ENCODE data around the gene GPC6. TPM values are rescaled to one million over a fixed set of nuclear protein-coding genes. Genes with fewer than 3 reads are reported as not detected.

The GPC6 gene
- total and polyA plus RNA-seq, 2 donors (not counting 1 experiment from before 2014, with no cell fraction given): not detected

- H3K4me3 Mint-ChIP-seq: no peak overlapping the region
- WGBS (ENCODE audit: insufficient coverage): no CpG with 5 or more reads among the region's 9 CpGs
- no peaks in the 10 kb centered on the region for H3K9me3 Mint-ChIP-seq (ENCODE audit: insufficient read depth)
- no peaks in the 10 kb centered on the region for H4K20me1 ChIP-seq (ENCODE audit: control insufficient read depth, insufficient read depth, low read length, poor library complexity, severe bottlenecking)
- ATAC-seq (ENCODE audit: low read depth) (no peak), DNase-seq (no peak)
- no peaks in the 10 kb centered on the region for H3K9me3 ChIP-seq (ENCODE audit: control extremely low read depth in 1 of 3, control insufficient read depth in 2 of 3, insufficient read depth in 1 of 3, low read length in 2 of 3)
- H3K4me2 ChIP-seq (replicated peaks; ENCODE audit: low read depth, low read length, poor library complexity, severe bottlenecking): no peak overlapping the region
- ChIA-PET CTCF (no interaction called here), POLR2A (no interaction called here)
- no peaks in the 10 kb centered on the region for H3K79me2 ChIP-seq (ENCODE audit: control insufficient read depth, insufficient read depth, low read length)
- no peak overlapping the region for H3K27ac ChIP-seq (ENCODE audit: low read length in 2 of 2)
- no peak for TF ChIP-seq EZH2 (IDR thresholded peaks at IDR 0.05; ENCODE audit: borderline replicate concordance, insufficient read depth, low read depth, low read length, poor library complexity, severe bottlenecking)
- TF ChIP-seq, protein P1, sequence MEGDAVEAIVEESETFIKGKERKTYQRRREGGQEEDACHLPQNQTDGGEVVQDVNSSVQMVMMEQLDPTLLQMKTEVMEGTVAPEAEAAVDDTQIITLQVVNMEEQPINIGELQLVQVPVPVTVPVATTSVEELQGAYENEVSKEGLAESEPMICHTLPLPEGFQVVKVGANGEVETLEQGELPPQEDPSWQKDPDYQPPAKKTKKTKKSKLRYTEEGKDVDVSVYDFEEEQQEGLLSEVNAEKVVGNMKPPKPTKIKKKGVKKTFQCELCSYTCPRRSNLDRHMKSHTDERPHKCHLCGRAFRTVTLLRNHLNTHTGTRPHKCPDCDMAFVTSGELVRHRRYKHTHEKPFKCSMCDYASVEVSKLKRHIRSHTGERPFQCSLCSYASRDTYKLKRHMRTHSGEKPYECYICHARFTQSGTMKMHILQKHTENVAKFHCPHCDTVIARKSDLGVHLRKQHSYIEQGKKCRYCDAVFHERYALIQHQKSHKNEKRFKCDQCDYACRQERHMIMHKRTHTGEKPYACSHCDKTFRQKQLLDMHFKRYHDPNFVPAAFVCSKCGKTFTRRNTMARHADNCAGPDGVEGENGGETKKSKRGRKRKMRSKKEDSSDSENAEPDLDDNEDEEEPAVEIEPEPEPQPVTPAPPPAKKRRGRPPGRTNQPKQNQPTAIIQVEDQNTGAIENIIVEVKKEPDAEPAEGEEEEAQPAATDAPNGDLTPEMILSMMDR (IDR thresholded peaks at IDR 0.05): no peak
- H3K9ac ChIP-seq (ENCODE audit: low read length): no peak overlapping the region
- H3K36me3 ChIP-seq (replicated peaks in 1 of 2; ENCODE audit: control extremely low read depth in 1 of 2, control insufficient read depth in 1 of 2, extremely low read depth in 1 of 2, insufficient read depth in 2 of 2, low read length in 1 of 2): no peaks in the 10 kb centered on the region
- H3K4me3 ChIP-seq (ENCODE audit: control extremely low read depth in 1 of 5, extremely low read depth in 1 of 5, insufficient read depth in 1 of 5, low read depth in 2 of 5, low read length in 4 of 5): no peak overlapping the region
- intact Hi-C loops (cut with micrococcal nuclease): no loop called here
- no peaks in the 10 kb centered on the region for H3K4me1 Mint-ChIP-seq
- H3K27ac Mint-ChIP-seq: no peak overlapping the region
- H3K4me1 ChIP-seq (ENCODE audit: control insufficient read depth in 2 of 2, insufficient read depth in 2 of 2, low read length in 2 of 2): no peaks in the 10 kb centered on the region
- H3K27me3 ChIP-seq (replicated peaks in 1 of 4; ENCODE audit: control extremely low read depth in 1 of 4, control insufficient read depth in 3 of 4, insufficient read depth in 4 of 4, low read length in 3 of 4): no peaks in the 10 kb centered on the region
- no peak overlapping the region for H2AFZ ChIP-seq (ENCODE audit: insufficient read depth, low read depth, low read length, poor library complexity, severe bottlenecking)
- no peaks in the 10 kb centered on the region for H3K27me3 Mint-ChIP-seq
These were observed 942.3 kb downstream of the GPC6 start for GRCh38 chr13:94168783-94169453.

DNA sequence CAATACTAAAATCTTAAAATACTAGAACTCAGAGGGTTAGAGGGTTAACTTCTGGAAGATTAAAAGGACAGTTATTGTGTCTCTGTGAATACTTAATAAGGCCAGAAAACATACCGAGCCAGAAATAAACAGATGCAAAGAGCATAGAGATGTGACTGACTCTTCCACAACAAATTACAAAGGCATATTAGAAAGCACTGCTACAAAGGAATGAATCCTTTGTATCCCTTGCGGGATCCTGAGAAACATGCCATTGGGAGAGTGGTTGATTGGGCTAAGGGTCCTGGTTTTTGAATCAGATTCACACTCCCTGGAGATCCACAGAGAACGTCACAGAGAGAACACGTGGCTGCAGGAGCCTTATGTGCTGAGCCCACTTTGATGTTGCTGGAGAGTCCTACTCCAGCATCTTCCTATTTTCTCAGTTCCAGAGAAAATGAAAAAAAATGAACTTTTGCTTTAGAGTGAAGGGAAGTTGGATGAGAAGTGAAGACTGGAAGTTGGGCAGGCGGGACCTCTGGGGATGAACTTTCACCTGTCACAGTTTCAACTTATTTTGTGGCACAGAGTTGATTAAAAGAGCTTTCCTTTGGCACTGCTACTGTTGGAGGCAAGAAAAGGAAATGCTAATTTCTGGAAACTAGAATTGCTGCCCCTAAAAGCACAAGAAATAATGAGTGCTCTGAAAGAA lies 943.0 kb downstream of the GPC6 start:
- DNase-seq (no peak), ATAC-seq (ENCODE audit: low read depth) (no peak)
- H4K20me1 ChIP-seq (ENCODE audit: control insufficient read depth, insufficient read depth, low read length, poor library complexity, severe bottlenecking): no peaks in the 10 kb centered on the region
- H3K36me3 ChIP-seq (replicated peaks in 1 of 2; ENCODE audit: control extremely low read depth in 1 of 2, control insufficient read depth in 1 of 2, extremely low read depth in 1 of 2, insufficient read depth in 2 of 2, low read length in 1 of 2): no peaks in the 10 kb centered on the region
- no peaks in the 10 kb centered on the region for H3K9me3 Mint-ChIP-seq (ENCODE audit: insufficient read depth)
- no peaks in the 10 kb centered on the region for H3K79me2 ChIP-seq (ENCODE audit: control insufficient read depth, insufficient read depth, low read length)
- H3K4me1 Mint-ChIP-seq: no peaks in the 10 kb centered on the region
- no peak overlapping the region for H3K4me2 ChIP-seq (replicated peaks; ENCODE audit: low read depth, low read length, poor library complexity, severe bottlenecking)
- H3K9ac ChIP-seq (ENCODE audit: low read length): no peak overlapping the region
- POLR2A ChIA-PET: no interaction called here
- no peak overlapping the region for H3K27ac Mint-ChIP-seq
- no peaks in the 10 kb centered on the region for H3K27me3 ChIP-seq (replicated peaks in 1 of 4; ENCODE audit: control extremely low read depth in 1 of 4, control insufficient read depth in 3 of 4, insufficient read depth in 4 of 4, low read length in 3 of 4)
- no peaks in the 10 kb centered on the region for H3K9me3 ChIP-seq (ENCODE audit: control extremely low read depth in 1 of 3, control insufficient read depth in 2 of 3, insufficient read depth in 1 of 3, low read length in 2 of 3)
- H3K27ac ChIP-seq (ENCODE audit: low read length in 2 of 2): no peak overlapping the region
- no peaks in the 10 kb centered on the region for H3K27me3 Mint-ChIP-seq
- H3K4me1 ChIP-seq (ENCODE audit: control insufficient read depth in 2 of 2, insufficient read depth in 2 of 2, low read length in 2 of 2): no peaks in the 10 kb centered on the region
- WGBS (ENCODE audit: insufficient coverage): 92% methylated on average over 2 of the region's 5 CpGs
- H2AFZ ChIP-seq (ENCODE audit: insufficient read depth, low read depth, low read length, poor library complexity, severe bottlenecking): no peak overlapping the region
- intact Hi-C loops (cut with micrococcal nuclease): no loop called here
- CTCF ChIA-PET: no interaction called here
- H3K4me3 Mint-ChIP-seq: no peak overlapping the region
- TF ChIP-seq EZH2 (IDR thresholded peaks at IDR 0.05; ENCODE audit: borderline replicate concordance, insufficient read depth, low read depth, low read length, poor library complexity, severe bottlenecking): no peak
- TF ChIP-seq, protein P1 (IDR thresholded peaks at IDR 0.05): no peak
- no peak overlapping the region for H3K4me3 ChIP-seq (ENCODE audit: control extremely low read depth in 1 of 5, extremely low read depth in 1 of 5, insufficient read depth in 1 of 5, low read depth in 2 of 5, low read length in 4 of 5)

All from B cell (primary cell).